AG04450 (cell line): ENCODE data around the gene OR5B2. TPM values are rescaled to one million over a fixed set of nuclear protein-coding genes. Genes with fewer than 3 reads are reported as not detected.
A peak's percentile ranks its signal among the peaks of the same experiment; 100 is the strongest.
"Not testable (repeated sequence)": the region's sequence is repeated elsewhere in the genome, so short reads cannot be mapped to it uniquely, and the experiment has no call there.

Source experiments
- CTCF ChIA-PET: fragments of 300-600, 350-600 bp; formaldehyde crosslinking; extraction: SDS; loops from one replicate; lab custom pipeline; 2022; ENCODE audit warnings: antibody characterized with exemption, inconsistent platforms; lab: Charles Lee
- POLR2A ChIA-PET: fragments of 350-600 bp; formaldehyde crosslinking; extraction: SDS; loops from one replicate; lab custom pipeline; 2021; ENCODE audit warnings: antibody characterized with exemption, inconsistent platforms; lab: Yijun Ruan, JAX
- DNase-seq: peaks from one replicate; pipeline ENCODE4 v3.0.0-alpha.2; 2011; ENCODE audit warnings: low read depth, low spot score
- H3K27ac ChIP-seq: one replicate; pipeline ENCODE4 v1.5.1; 2012; ENCODE audit warnings: low read depth, low read length, control low read depth
- H3K27me3 ChIP-seq: one replicate; pipeline ENCODE4 v1.6.0; 2012; ENCODE audit warnings: low read length; ENCODE audit not compliant: control insufficient read depth, insufficient read depth
- H3K4me3 ChIP-seq: 2 replicates; pipeline ENCODE4 v1.5.1; 2011; ENCODE audit warnings: mild to moderate bottlenecking, low read depth, low read length, control low read depth
- H3K9me3 ChIP-seq: 2 replicates; pipeline ENCODE4 v1.5.1; 2012; ENCODE audit warnings: low read length; ENCODE audit not compliant: control insufficient read depth, insufficient read depth
- polyA plus RNA-seq: library from polyadenylated mRNA; depleted of rRNA; stranded (reverse); fragments of >200 nt; gene quantifications from 2 replicates; pipeline ENCODE4 v1.2.3, GENCODE V29; 2011
- TF ChIP-seq, protein P1 (sequence below): IDR thresholded peaks from 2 replicates; pipeline ENCODE4 v1.5.1; 2011; ENCODE audit warnings: low read depth, low read length, control low read depth, inconsistent platforms

OR5B2 gene
- polyA plus RNA-seq, 1 experiment = 0.05 TPM

GRCh38 chr11:58433638-58434203 is 5.8 kb upstream of the OR5B2 start:
- ChIA-PET CTCF (interaction anchor here (1.0 kb wide), 1 partner anchor 91 kb away, joined by 3 read pairs; no protein-coding TSS in a partner anchor), POLR2A (no interaction called here)
- Histone ChIP-seq H3K9me3 (no peaks in the 10 kb centered on the region), H3K27me3 (no peaks in the 10 kb centered on the region), H3K27ac (no peak overlapping the region), H3K4me3 (no peak overlapping the region)
- TF ChIP-seq, protein P1, sequence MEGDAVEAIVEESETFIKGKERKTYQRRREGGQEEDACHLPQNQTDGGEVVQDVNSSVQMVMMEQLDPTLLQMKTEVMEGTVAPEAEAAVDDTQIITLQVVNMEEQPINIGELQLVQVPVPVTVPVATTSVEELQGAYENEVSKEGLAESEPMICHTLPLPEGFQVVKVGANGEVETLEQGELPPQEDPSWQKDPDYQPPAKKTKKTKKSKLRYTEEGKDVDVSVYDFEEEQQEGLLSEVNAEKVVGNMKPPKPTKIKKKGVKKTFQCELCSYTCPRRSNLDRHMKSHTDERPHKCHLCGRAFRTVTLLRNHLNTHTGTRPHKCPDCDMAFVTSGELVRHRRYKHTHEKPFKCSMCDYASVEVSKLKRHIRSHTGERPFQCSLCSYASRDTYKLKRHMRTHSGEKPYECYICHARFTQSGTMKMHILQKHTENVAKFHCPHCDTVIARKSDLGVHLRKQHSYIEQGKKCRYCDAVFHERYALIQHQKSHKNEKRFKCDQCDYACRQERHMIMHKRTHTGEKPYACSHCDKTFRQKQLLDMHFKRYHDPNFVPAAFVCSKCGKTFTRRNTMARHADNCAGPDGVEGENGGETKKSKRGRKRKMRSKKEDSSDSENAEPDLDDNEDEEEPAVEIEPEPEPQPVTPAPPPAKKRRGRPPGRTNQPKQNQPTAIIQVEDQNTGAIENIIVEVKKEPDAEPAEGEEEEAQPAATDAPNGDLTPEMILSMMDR = no peak
- DNase-seq = no peak

DNA sequence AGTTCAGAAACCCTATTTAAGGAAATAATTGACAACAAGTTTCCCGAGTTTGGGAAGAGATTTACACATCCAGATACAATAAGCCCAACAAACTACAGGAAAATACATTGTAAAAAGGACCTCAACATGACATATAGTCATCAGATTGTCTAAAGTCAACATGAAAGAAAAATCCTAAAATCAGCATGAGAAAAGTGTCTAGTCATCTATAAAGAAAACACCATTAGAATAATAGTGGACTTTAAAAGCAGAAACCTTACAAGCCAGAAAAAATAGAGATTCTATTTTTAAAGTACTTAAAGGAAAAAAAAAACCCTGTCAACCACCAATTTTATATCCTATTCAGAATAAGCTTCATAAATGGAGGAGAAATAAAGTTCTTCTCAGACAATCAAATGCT is 1.4 kb upstream of the OR5B2 start:
- no peak overlapping the region for H3K27ac ChIP-seq
- CTCF ChIA-PET = no interaction called here

GRCh38 chr11:58406774-58407173 is 21.1 kb downstream of the OR5B2 start, which contains the start of gene OR5B3:
Gene OR5B3, minus strand, starts transcription at chr11:58406874. Its CDS starts 3,465 bp downstream, at chr11:58403409.
- Histone ChIP-seq H3K27me3 (no peaks in the 10 kb centered on the region), H3K27ac (no peak within 1 kb of the TSS), H3K4me3 (no peak within 1 kb of the TSS), H3K9me3 (peaks cover 3% of the 10 kb centered on the region)
- DNase-seq = no peak
- TF ChIP-seq, protein P1 = no peak
- ChIA-PET POLR2A (no interaction called here), CTCF (interaction anchor here (0.9 kb wide), 1 partner anchor 107 kb away, joined by 3 read pairs; no protein-coding TSS in a partner anchor)

More for the DNA sequence above, 1.4 kb upstream of the OR5B2 start:
- TF ChIP-seq, protein P1 = no peak
- no peaks in the 10 kb centered on the region for H3K9me3 ChIP-seq
- POLR2A ChIA-PET = no interaction called here
- no peak for DNase-seq
- H3K27me3 ChIP-seq = no peaks in the 10 kb centered on the region
- no peak overlapping the region for H3K4me3 ChIP-seq

DNA sequence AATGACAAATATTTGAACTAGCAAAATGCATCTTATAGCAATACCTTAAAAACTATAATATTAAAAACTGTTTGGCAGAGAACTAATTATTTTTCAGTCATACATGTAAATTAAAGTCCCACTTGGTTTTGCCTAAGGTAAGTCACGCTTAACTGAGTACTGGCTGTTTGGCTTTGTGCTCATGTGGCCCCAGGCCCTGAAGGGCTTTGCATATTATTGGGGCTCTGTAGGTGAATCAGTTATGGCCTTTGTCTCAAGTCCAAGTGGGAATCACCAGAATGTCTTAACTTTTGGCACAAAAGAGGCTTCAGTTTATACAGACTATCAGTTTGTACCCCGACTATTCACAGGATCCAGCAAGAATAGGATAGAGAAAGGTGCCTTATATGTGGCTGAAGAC is 28.3 kb downstream of the OR5B2 start:
- POLR2A ChIA-PET, H3K4me3 ChIP-seq, H3K27me3 ChIP-seq, H3K9me3 ChIP-seq, H3K27ac ChIP-seq, DNase-seq, CTCF ChIA-PET: not testable (repeated sequence)

DNA sequence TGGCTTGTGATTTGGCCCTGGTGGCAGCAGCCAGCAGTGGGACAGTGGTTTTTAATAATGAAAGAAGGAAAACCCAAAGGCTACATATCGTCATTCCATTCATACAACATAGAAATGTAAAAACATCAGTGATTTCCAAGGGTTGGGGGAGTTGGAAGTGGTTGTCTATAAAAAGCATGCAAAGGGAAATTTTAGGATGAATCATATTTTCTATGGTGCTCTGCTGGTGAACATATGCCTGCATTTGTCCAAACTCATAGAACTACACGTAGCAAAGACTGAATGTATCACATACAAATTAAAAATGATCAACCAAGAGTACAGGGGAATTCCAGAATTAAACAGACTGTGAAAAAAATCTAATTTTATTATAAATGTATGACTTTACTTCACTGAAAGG is 32.3 kb downstream of the OR5B2 start:
- CTCF ChIA-PET = no interaction called here
- Histone ChIP-seq H3K4me3 (no peak overlapping the region), H3K27ac (peak overlapping the region; percentile 62), H3K27me3 (no peaks in the 10 kb centered on the region), H3K9me3 (peaks cover 11% of the 10 kb centered on the region)
- POLR2A ChIA-PET = no interaction called here
- no peak for DNase-seq
- TF ChIP-seq, protein P1 = no peak
